Epithelial cell of proximal tubule (primary cell): Measurements from ENCODE around the gene IL21R. TPM values are rescaled to one million over a fixed set of nuclear protein-coding genes. Genes with fewer than 3 reads are reported as not detected.

ENCODE experiments used
- DNase-seq: peaks from one replicate; pipeline ENCODE4 v3.0.0-alpha.2; 2011; ENCODE audit warnings: low read depth
- H3K4me3 ChIP-seq: 2 replicates; pipeline ENCODE4 v1.5.1; 2011; ENCODE audit warnings: low read depth, mild to moderate bottlenecking, low read length
- CTCF ChIP-seq: conservative IDR thresholded peaks from 2 replicates; pipeline ENCODE4 v1.5.1; 2012; ENCODE audit warnings: low read depth, mild to moderate bottlenecking, low read length
- total RNA-seq: library from RNA; depleted of rRNA; stranded (reverse); fragments of >200 nt; gene quantifications from 2 replicates; pipeline ENCODE4 v1.2.3, GENCODE V29; 2015

Gene IL21R
- total RNA-seq, 1 donor from 2014 or later = not detected

GRCh38 chr16:27482397-27483087 lies 80.6 kb downstream of the IL21R start:
- no peak for TF ChIP-seq CTCF
- H3K4me3 ChIP-seq = no peak overlapping the region
- no peak for DNase-seq

- DNase-seq = no peak
- H3K4me3 ChIP-seq = no peak overlapping the region
- TF ChIP-seq CTCF = no peak
Measured at GRCh38 chr16:27483088-27483437, 81.1 kb downstream of the IL21R start.

- no peak for TF ChIP-seq CTCF
- DNase-seq = no peak
Measured at GRCh38 chr16:27483624-27484023, 81.7 kb downstream of the IL21R start.

GRCh38 chr16:27485126-27485525 lies 83.2 kb downstream of the IL21R start:
- no peak for DNase-seq
- no peak for TF ChIP-seq CTCF
- no peak overlapping the region for H3K4me3 ChIP-seq

More at GRCh38 chr16:27483624-27484023, 81.7 kb downstream of the IL21R start:
- no peak overlapping the region for H3K4me3 ChIP-seq

- no peak overlapping the region for H3K4me3 ChIP-seq
- TF ChIP-seq CTCF = no peak
- DNase-seq = no peak
Measured at GRCh38 chr16:27485811-27486210, 83.8 kb downstream of the IL21R start.

- no peak for DNase-seq
- no peak overlapping the region for H3K4me3 ChIP-seq
- TF ChIP-seq CTCF = no peak
Measured at GRCh38 chr16:27486344-27486743, 84.4 kb downstream of the IL21R start.

GRCh38 chr16:27486760-27487159 lies 84.8 kb downstream of the IL21R start:
- no peak for DNase-seq
- TF ChIP-seq CTCF = no peak
- H3K4me3 ChIP-seq = no peak overlapping the region
